Heart right ventricle (tissue), 16 donors: ENCODE data around the gene ZMIZ2. TPM values are rescaled to one million over a fixed set of nuclear protein-coding genes. Genes with fewer than 3 reads are reported as not detected.
A peak's percentile ranks its signal among the peaks of the same experiment; 100 is the strongest.

Source experiments
- ATAC-seq, 8 donors: fragments of 200-7000 bp; cut with Tn5 transposase; one replicate each; pipeline ENCODE4 v1.9.1; 2020; ENCODE audit warnings: mild to moderate bottlenecking in 8 of 8, moderate library complexity in 8 of 8, moderate number of reproducible peaks in 1 of 8
- DNase-seq, 2 donors: peaks; one replicate each; pipeline ENCODE4 v3.0.0-alpha.2; 2020
- H3K27ac ChIP-seq, 10 donors: fragments of 200-600 bp; sonication (generic) in 2 of 10; one replicate each; pipeline versions ENCODE4 v1.5.0 to v1.8.0; 2020 to 2022; ENCODE audit warnings: mild to moderate bottlenecking in 3 of 10
- H3K27me3 ChIP-seq, 7 donors: fragments of 200-600 bp; one replicate each; pipeline ENCODE4 v1.8.0; 2021 to 2022; ENCODE audit warnings: mild to moderate bottlenecking in 2 of 7
- H3K36me3 ChIP-seq, 9 donors: fragments of 200-600 bp; sonication (generic) in 1 of 9; one replicate each; pipeline versions ENCODE4 v1.5.0 to v1.8.0; 2020 to 2022; ENCODE audit warnings: mild to moderate bottlenecking in 2 of 9
- H3K4me1 ChIP-seq, 9 donors: fragments of 200-600 bp; sonication (generic) in 1 of 9; one replicate each; pipeline versions ENCODE4 v1.5.0 to v1.8.0; 2020 to 2022; ENCODE audit warnings: mild to moderate bottlenecking in 4 of 9
- H3K4me3 ChIP-seq, 10 donors: fragments of 200-600 bp; sonication (generic) in 2 of 10; one replicate each; pipeline versions ENCODE4 v1.5.0 to v1.8.0; 2020 to 2022; ENCODE audit warnings: mild to moderate bottlenecking in 7 of 10, moderate library complexity in 2 of 10
- H3K9me3 ChIP-seq, 11 donors: fragments of 200-600 bp in 10 of 11; sonication (generic) in 2 of 11; one replicate each; pipeline versions ENCODE4 v1.5.0 to v1.8.0; 2013 to 2022; ENCODE audit warnings: mild to moderate bottlenecking in 2 of 11, control low read depth in 1 of 11, moderate library complexity in 1 of 11
- CTCF ChIP-seq, 9 donors: fragments of 200-600 bp; sonication (generic) in 2 of 9; IDR thresholded peaks; one replicate each; pipeline versions ENCODE4 v1.5.0 to v1.8.0; 2021 to 2022; ENCODE audit warnings: antibody characterized with exemption in 9 of 9, mild to moderate bottlenecking in 5 of 9, moderate library complexity in 1 of 9
- WGBS, 2 donors: extraction: QIAGEN DNeasy Blood & Tissue Kit; methylation state at CpG; one replicate each; pipeline ENCODE4 v1.1.7; 2013; ENCODE audit warnings: inconsistent platforms in 1 of 2; 5-methylcytosine and 5-hydroxymethylcytosine counted together
- intact Hi-C, 10 donors: fragments of 100-400 bp; cut with DNase I; formaldehyde crosslinking; loops; one replicate each; pipeline versions ENCODE4 v1.11.1 to v1.14.2; 2022
- polyA plus RNA-seq, 2 donors: library from polyadenylated mRNA; stranded (reverse); fragments of 200-250 nt; gene quantifications; one replicate each; pipeline ENCODE4 v1.2.3, GENCODE V29; 2013
- total RNA-seq, 10 donors: library from RNA; stranded (reverse); fragmentation: NEBNext Ultra II Directional in 3 of 10; extraction: Animal tissue kit (Norgen Biotek cat#: 25700) in 3 of 10; gene quantifications; one replicate each; pipeline versions ENCODE4 v1.2.1 to v1.2.4, GENCODE V29; 2021 to 2023
- donor health status: Arrhythmogenic right ventricular cardiomyopathy.
- donor health status: ischemic (EF 13 %, LVEDD 7.1; RV severe dilation, severe dysfunction).
- donor health status: healthy with polysubstance abuse.
- donor health status: DM: no; HTN: yes; CAD: no.
- donor health status: DM: no; HTN: no; CAD: no.
- donor health status: ischemic (EF 25% LVEDD 6.9; RV normal size, moderate dysfunction).
- donor health status: ischemic (EF 25% LVEDD 5.7; RV mildly dilated, moderate dysfunction).
- donor health status: healthy.
- donor health status: DM: yes; HTN: yes; CAD: no.
- donor health status: Ischemic cardiomyopathy.
- donor health status: ischemic (EF 35%, LVEDD 5.7; RV mildly dilated, moderate dysfunction).
- donor health status: nonischemic (EF 11% LVEDD 7.7; RV severe dilation, severe dysfunction).
- donor health status: DM: yes; HTN: yes; CAD: no.
- donor health status: PGD.
- donor health status: ischemic (EF 29% LVEDD 5.4; RV normal size, mild dysfunction).
- donor health status: nonischemic (EF 23%, LVEDD 6.1; RV moderate dilation, normal function).

ZMIZ2 gene
- total and polyA plus RNA-seq, 12 donors, result 26.3 to 87.3 (median 47.9) TPM

GRCh38 chr7:44767134-44767911, 18.7 kb downstream of the ZMIZ2 start:
- Histone ChIP-seq H3K27ac (peak overlapping the region; percentile 38 to 85 (median 58)), H3K4me3 (no peak overlapping the region), H3K4me1 (peaks cover 21 to 42% (median 38%) of the 10 kb centered on the region in 9 donors), H3K9me3 (no peaks in the 10 kb centered on the region), H3K27me3 (no peaks in the 10 kb centered on the region), H3K36me3 (peaks cover 5 to 61% (median 51%) of the 10 kb centered on the region in 9 donors)
- DNase-seq (peak in 1 of 2 donors; percentile 21), ATAC-seq (peak in 1 of 8 donors; percentile 2)
- intact Hi-C loops, result loop anchor here in 1 of 10 donors (10.0 kb wide), 1 partner anchor 183 kb away; the partner anchor contains the start of gene TMED4
- 70 to 74% methylated on average over 19 of the region's 19 CpGs for WGBS, 2 donors
- no peak for TF ChIP-seq CTCF (IDR thresholded peaks at IDR 0.05)

- intact Hi-C loops, result loop anchor here in 1 of 10 donors (10.0 kb wide), 1 partner anchor 183 kb away; the partner anchor contains the start of gene TMED4
- peaks cover 20 to 39% (median 36%) of the 10 kb centered on the region in 9 donors for H3K4me1 ChIP-seq
- WGBS, 2 donors, result 25 to 34% methylated on average over 12 of the region's 12 CpGs
- no peaks in the 10 kb centered on the region for H3K27me3 ChIP-seq
- H3K4me3 ChIP-seq, result peak overlapping the region in 3 of 10 donors; percentile 3 to 15 (median 15)
- TF ChIP-seq CTCF (IDR thresholded peaks at IDR 0.05), result no peak
- peaks cover 5 to 54% (median 45%) of the 10 kb centered on the region in 9 donors for H3K36me3 ChIP-seq
- H3K9me3 ChIP-seq, result no peaks in the 10 kb centered on the region
- H3K27ac ChIP-seq, result peak overlapping the region; percentile 38 to 85 (median 58)
- DNase-seq, result peak; percentile 71 to 74
- ATAC-seq, result peak; percentile 57 to 84 (median 80)
Measured at GRCh38 chr7:44767912-44768627, 19.4 kb downstream of the ZMIZ2 start.

- H3K4me1 ChIP-seq, result peaks cover 20 to 39% (median 36%) of the 10 kb centered on the region in 9 donors
- peaks cover 5 to 46% (median 37%) of the 10 kb centered on the region in 9 donors for H3K36me3 ChIP-seq
- peak overlapping the region in 4 of 10 donors; percentile 3 to 15 (median 10) for H3K4me3 ChIP-seq
- peak overlapping the region; percentile 38 to 85 (median 58) for H3K27ac ChIP-seq
- no peak for TF ChIP-seq CTCF (IDR thresholded peaks at IDR 0.05)
- intact Hi-C loops, result loop anchor here in 1 of 10 donors (10.0 kb wide), 1 partner anchor 184 kb away; the partner anchor contains the start of gene TMED4
- no peaks in the 10 kb centered on the region for H3K27me3 ChIP-seq
- peak in 1 of 2 donors; percentile 30 for DNase-seq
- peak in 7 of 8 donors; percentile 2 to 54 (median 18) for ATAC-seq
- H3K9me3 ChIP-seq, result no peaks in the 10 kb centered on the region
- WGBS, 2 donors, result 33 to 34% methylated on average over 11 of the region's 11 CpGs
Measured at GRCh38 chr7:44768628-44769371, 20.2 kb downstream of the ZMIZ2 start.
